Measurements from ENCODE around the gene MLYCD.
A peak's percentile ranks its signal among the peaks of the same experiment; 100 is the strongest.
"Not testable (repeated sequence)": the region's sequence is repeated elsewhere in the genome, so short reads cannot be mapped to it uniquely, and the experiment has no call there.

The MLYCD gene

GRCh38 chr16:83926726-83927397 is 27.9 kb downstream of the MLYCD start:
- DNase-seq = peak; percentile 83

DNA sequence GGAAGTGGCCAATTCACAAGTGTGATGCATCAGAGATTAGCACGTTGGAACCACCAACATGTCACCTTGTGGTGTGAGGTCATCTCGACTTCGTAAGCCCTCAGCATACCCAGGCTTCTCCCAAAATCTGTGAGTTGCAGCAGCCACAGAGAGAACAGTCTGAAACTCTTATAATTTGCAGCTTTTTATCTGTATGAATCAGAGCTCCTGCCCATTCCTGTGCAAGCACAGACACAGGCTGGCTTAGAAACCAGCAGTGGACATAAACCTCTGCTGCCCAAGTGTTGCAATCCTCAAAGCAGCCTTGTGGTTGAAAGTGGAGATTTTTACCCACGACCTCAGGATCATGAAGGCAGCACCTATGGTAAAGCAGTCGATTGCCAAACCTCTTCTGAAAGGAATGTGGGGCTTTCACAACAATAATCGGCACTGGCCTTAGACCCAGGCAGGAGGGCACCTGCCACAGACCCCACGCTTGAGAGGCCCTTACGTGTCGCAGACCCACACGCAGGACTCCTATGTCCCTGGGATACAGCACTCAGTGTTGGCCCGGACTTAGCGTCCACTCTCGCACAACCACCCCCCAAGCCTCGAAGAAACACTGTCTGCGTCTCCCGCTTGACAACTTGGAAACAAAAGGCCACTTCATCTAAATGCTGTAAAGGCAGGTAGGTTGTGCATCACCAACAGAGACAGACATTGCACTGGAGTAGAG is 29.6 kb downstream of the MLYCD start:
- DNase-seq = peak; percentile 3

GRCh38 chr16:83929811-83930555 is 31.1 kb downstream of the MLYCD start:
- no peak for DNase-seq

DNA sequence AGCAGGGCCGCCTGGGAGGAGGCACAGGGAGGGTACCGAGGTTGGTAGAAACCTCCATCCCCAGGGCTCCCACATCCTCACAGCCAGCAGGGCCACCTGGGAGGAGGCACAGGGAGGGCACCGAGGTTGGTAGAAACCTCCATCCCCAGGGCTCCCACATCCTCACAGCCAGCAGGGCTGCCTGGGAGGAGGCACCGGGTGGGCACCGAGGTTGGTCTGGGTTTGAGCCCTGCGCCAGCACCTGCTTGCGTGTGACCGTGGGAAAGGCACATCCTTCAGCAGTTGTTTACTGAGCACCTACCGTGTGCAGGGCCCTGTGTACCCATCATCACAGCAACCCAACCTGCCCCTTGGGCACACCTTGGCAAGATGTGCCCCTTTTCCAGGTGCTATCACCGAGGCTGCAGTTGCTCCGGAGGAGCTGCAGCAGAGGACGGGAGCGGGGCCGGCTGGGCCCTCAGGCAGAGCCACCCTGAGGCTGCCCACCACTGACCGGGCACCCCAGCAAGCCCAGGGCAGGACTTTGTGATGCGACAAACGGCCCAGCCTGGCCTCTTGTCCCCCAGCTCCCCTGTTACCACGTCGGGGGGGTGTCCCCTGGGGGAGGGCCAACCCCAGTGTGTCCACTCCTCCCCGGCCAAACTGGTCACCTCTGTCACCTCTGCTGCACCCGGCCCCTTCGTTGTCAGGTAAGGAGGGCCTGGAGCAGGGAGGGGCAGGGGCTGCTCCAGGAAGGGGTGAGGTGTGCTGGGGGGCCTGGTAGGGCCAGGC is 32.0 kb downstream of the MLYCD start:
- DNase-seq = no peak

- DNase-seq = no peak
These were observed 32.6 kb downstream of the MLYCD start for GRCh38 chr16:83931556-83931955.

DNA sequence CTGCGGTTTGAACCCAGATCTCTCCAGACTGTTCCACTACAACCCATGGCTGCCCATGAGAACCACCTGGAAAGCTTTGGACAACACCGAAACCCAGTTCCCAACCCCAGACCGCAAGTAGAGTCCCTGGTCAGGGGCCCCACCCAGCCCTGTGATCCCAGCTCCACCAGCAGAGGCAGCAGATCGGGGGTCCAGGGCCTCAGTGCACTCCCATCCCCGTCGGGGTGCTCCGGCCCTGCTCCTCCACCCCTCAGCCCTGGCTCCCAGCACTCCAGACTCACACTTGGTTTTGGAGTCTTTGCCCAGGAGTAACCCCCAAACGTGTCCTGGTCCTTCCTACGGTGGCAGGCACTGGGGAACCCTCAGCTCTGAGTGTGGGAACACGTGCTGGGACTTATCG is 33.4 kb downstream of the MLYCD start:
- no peak for DNase-seq

DNA sequence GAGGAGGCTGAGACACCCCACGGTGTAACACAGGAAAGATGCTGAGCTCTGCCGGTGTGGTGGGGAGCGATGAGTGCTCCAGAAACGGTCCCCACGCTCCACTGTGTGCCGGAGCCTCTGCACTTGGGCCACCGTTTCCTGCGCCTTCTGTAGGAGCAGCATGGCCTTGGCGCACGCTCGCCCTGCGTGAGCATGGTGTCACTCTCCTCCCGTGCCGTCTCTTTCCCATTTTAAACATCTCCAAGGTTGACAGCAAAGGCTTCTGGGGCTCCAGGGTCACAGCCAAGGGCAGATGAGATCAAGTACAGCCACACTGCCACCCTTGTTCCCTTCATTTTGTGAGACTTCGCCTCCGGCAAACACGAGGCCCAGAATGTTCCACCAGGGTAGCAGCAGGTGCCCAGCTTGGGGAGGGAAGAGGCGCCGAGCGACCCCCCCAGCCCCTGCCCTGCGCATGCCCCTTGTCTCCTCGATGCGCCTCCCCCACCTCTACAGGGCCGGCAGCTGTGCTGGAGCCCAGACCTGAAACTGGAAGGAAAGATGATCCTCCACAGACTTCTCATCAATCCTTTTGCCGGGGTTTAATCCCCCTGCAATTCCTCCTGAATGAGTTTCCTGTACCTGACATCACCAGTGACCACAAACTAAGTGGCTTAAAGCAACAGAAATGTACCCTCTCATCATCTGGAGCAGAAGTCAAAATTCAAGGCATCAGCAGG is 34.2 kb downstream of the MLYCD start:
- no peak for DNase-seq

- no peak for DNase-seq
These were observed 35.2 kb downstream of the MLYCD start for GRCh38 chr16:83933885-83934683.

DNA sequence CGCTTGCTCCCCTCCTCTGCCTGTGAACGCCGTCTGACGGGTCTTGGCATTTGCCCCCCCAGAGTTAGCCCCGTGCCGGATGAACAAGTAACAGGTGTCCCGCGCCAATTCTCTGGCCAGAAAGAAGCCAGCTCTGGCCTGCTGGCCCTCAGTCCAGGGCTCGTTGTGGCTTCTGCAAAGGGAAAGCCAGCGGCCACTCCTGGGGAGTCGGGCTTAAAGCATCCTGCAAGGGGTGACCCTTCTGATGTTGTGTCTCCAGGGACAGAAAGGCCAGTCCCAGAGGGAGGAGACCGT is 35.7 kb downstream of the MLYCD start:
- DNase-seq = no peak

DNA sequence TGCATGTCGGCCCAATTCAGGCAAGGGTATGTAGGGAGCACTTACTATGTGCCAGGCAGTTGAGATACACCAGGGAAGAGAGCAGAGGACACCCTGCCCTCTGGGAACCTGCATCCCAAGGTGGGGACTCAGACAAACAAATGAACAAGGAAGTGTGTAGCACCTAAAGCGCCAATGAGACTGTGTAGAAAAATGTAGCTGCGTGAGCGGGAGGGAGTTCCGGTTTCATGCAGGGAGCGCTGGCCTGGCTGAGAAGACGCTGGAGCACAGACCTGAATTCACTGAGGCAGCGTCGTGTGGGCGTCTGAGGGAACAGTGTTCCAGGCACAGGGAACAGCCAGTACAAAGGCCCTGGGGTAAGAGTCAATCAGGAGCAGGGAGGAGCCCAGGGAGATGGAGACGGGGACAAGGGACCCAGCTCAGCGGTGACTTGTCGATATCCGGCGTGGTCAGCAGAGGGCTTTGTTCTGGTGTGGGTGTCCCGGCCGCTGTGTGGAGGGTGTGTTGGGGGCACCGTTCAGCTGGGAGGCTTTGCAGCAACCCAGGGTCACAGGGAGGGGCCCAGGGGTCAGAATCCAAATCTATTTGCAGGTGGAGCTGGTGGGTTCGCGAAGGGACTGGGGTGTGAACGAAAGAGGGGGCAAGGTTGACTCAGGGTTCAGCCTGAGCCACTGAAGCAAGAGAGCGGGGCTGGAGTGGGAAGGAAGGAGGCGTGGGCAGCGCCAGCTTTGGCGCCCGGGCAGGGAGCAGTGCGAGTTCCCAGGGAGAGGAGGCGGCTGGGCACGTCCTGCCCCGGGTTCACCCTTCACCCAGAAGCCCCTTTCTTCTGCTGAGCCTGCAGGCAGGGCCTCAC is 36.3 kb downstream of the MLYCD start:
- no peak for DNase-seq

DNA sequence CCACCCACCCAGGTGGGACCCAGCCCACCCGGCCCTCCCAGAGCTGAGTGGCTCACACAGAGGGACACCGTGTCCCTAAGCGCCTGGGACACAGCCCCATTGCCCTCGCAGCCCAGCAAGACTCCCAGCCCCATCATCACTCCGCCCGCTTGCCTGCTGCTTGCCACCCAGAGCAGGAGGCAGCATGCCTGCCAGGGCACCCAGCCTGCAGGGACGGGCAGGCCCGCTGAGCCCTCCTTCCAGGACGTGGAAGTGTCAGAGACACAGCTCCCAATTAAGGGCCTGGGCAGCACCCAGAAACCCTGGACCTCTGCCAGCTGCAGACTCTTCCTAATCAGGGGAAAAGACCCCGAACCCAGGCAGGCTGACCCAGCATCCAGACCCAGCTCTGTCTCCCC is 36.9 kb downstream of the MLYCD start:
- DNase-seq = no peak

- no peak for DNase-seq
These were observed 37.8 kb downstream of the MLYCD start for GRCh38 chr16:83936581-83937165.

DNA sequence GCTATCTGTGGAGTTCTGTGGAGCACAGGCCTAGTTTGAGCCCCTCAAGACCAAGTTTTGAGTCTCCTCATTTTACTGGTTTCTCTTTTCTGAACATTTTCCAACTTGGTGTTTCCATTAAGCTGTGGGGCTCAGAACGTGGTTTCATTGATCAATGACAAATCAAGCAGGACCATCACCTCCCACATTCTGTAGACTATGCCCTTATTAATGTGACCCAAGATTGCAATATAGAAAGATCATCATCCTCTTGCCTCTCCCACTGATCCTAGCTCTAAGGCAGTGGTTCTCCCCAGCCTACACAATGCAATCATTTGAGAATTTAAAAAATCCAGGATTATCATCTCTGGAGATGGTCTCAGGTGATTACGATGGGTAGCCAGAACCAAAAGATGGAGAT is 38.4 kb downstream of the MLYCD start:
- DNase-seq = no peak

GRCh38 chr16:83937922-83938885 is 39.3 kb downstream of the MLYCD start:
- DNase-seq = no peak

DNA sequence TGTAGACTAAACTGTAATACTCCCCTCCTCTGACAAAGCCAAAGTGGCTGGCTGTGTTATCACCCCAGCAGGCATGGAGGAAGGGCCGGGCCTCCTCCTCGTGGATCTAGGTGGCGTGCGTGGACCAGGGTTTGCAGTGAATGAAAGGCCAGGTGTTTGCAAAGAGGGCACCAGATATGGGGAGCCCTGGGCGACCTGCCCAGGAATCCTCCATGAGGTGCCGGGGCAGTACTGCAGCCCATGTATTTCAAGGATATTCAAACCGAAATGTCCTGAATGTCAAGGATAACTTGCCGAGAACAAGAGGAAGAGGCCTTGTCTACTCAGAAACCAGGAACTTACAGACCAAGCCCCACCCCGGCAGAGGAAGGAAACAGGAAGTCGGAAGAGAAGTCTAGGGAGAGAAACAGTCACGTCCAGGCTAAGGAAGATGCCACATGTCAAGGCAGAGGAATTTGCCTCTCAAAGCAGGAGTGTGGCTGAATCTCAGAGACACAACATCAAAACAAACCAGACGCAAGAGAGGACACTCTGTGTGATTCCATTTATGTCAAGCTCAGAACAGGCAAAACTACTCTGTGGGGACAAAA is 40.4 kb downstream of the MLYCD start:
- DNase-seq = no peak

DNA sequence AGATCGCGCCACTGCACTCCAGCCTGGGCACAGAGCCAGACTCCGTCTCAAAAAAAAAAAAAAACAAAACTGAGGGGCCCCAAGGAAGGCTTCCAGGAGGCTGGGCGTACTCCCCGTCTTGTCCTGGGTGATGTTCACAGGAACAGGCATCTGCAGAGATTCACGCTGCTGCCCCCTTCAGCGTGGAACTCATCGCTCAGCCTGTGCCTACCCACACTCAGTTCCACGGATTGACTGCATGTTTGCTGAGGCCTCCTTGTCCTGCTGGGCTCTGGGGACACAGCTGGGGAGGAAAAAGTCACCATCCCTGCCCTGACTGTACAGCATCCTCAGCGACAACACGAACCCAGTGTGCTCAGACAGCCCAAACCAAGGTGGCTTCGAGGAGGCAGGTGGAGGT is 41.2 kb downstream of the MLYCD start:
- DNase-seq = no peak

DNA sequence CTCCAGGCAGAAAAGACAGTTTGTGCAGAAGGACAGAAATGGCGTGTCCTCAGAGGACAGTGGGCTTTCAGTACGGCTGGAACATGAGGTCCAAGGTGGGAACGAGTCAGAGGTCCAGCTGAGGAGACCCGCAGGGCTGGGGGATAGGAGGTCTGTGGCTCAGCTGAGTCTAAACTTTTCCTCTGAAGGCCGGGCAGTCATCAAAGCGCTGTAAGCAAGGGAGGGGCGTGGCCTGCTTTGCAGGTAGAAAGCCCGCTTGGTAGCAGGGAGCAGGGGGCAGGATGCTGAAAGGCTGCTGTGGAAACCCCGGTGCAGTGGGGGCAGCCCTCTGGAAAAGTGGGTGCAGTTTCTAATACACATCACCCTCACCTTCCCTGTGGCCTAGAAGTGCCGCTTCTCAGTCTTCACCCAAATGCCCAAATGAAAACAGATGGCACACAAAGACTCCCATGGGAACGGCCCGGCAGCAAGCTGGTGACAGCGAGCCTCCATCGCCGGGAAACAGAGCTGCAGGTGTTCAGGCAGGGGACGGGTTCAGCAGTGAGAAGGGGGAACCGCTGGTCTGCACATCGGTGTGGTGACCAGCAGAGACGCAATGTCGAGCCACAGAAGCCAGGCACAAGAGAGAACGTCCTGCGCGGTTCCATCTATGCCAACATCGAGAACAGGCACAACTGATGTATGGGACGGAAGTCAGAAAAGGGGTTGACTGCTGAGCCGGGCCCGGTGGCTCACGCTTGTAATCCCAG is 41.9 kb downstream of the MLYCD start:
- no peak for DNase-seq

DNA sequence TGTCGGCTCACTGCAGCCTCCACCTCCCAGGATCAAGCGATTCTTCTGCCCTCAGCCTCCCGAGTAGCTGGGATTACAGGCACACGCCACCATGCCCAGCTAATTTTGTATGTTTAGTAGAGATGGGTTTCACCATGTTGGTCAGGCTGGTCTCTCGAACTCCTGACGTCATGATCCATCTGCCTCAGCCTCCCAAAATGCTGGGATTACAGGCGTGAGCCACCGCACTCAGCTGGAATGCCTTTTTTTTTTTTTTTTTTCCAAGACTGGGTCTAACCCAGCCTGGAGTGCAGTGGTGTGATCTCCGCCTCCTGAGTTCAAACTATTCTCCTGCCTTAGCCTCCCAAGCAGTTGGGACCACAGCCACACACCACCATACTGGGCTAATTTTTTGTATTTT is 42.6 kb downstream of the MLYCD start:
- not testable (repeated sequence) for DNase-seq

All from kidney glomerular epithelial cell (primary cell).